ENCODE results near the gene QTRT2. TPM values are rescaled to one million over a fixed set of nuclear protein-coding genes. Genes with fewer than 3 reads are reported as not detected.

The QTRT2 gene
- total and polyA plus RNA-seq, 4 donors = 5.3 to 33.0 (median 18.5) TPM

- Histone ChIP-seq H3K27me3 (ENCODE audit: control insufficient read depth in 3 of 3, insufficient read depth in 3 of 3, low read length in 2 of 3) (no peaks in the 10 kb centered on the region), H3K9me3 (ENCODE audit: control insufficient read depth in 4 of 4, insufficient read depth in 3 of 4, low read length in 3 of 4) (no peaks in the 10 kb centered on the region), H3K4me1 (ENCODE audit: control insufficient read depth in 5 of 5, insufficient read depth in 5 of 5, low read length in 5 of 5) (no peaks in the 10 kb centered on the region), H3K36me3 (ENCODE audit: control insufficient read depth in 4 of 4, insufficient read depth in 4 of 4, low read length in 4 of 4) (peaks cover 0 to 2% (median 0%) of the 10 kb centered on the region in 4 donors), H3K4me3 (no peak overlapping the region), H3K9ac (ENCODE audit: insufficient read depth in 1 of 2, low read length in 2 of 2) (no peak overlapping the region), H3K27ac (ENCODE audit: low read depth in 1 of 2, low read length in 1 of 2) (no peak overlapping the region)
- no peak for DNase-seq
- ATAC-seq (ENCODE audit: insufficient read depth, low FRiP score) = no peak
- 81 to 83% methylated on average over 2 of the region's 2 CpGs for WGBS, 2 donors
- no peak for TF ChIP-seq CTCF (IDR thresholded peaks at IDR 0.05; ENCODE audit: control extremely low read depth, extremely low read depth)
Measured at GRCh38 chr3:114026331-114026730, 30.2 kb upstream of the QTRT2 start.

- ATAC-seq (ENCODE audit: insufficient read depth, low FRiP score) (no peak), DNase-seq (no peak)
- H3K27me3 ChIP-seq (ENCODE audit: control insufficient read depth in 3 of 3, insufficient read depth in 3 of 3, low read length in 2 of 3) = no peaks in the 10 kb centered on the region
- TF ChIP-seq CTCF (IDR thresholded peaks at IDR 0.05; ENCODE audit: control extremely low read depth, extremely low read depth) = no peak
- H3K9ac ChIP-seq (ENCODE audit: insufficient read depth in 1 of 2, low read length in 2 of 2) = no peak overlapping the region
- H3K9me3 ChIP-seq (ENCODE audit: control insufficient read depth in 4 of 4, insufficient read depth in 3 of 4, low read length in 3 of 4) = no peaks in the 10 kb centered on the region
- H3K36me3 ChIP-seq (ENCODE audit: control insufficient read depth in 4 of 4, insufficient read depth in 4 of 4, low read length in 4 of 4) = peaks cover 0 to 18% (median 2%) of the 10 kb centered on the region in 4 donors
- H3K4me1 ChIP-seq (ENCODE audit: control insufficient read depth in 5 of 5, insufficient read depth in 5 of 5, low read length in 5 of 5) = no peaks in the 10 kb centered on the region
- H3K4me3 ChIP-seq = no peak overlapping the region
- WGBS, 2 donors = 84 to 91% methylated on average over 1 of the region's 1 CpG
- H3K27ac ChIP-seq (ENCODE audit: low read depth in 1 of 2, low read length in 1 of 2) = no peak overlapping the region
Measured at GRCh38 chr3:114033721-114034120, 22.8 kb upstream of the QTRT2 start.

GRCh38 chr3:114034211-114034610, 22.3 kb upstream of the QTRT2 start:
- peaks cover 0 to 18% (median 2%) of the 10 kb centered on the region in 4 donors for H3K36me3 ChIP-seq (ENCODE audit: control insufficient read depth in 4 of 4, insufficient read depth in 4 of 4, low read length in 4 of 4)
- no peak for TF ChIP-seq CTCF (IDR thresholded peaks at IDR 0.05; ENCODE audit: control extremely low read depth, extremely low read depth)
- H3K27ac ChIP-seq (ENCODE audit: low read depth in 1 of 2, low read length in 1 of 2) = no peak overlapping the region
- H3K9me3 ChIP-seq (ENCODE audit: control insufficient read depth in 4 of 4, insufficient read depth in 3 of 4, low read length in 3 of 4) = no peaks in the 10 kb centered on the region
- no peak overlapping the region for H3K4me3 ChIP-seq
- ATAC-seq (ENCODE audit: insufficient read depth, low FRiP score) = no peak
- no peaks in the 10 kb centered on the region for H3K4me1 ChIP-seq (ENCODE audit: control insufficient read depth in 5 of 5, insufficient read depth in 5 of 5, low read length in 5 of 5)
- no peak overlapping the region for H3K9ac ChIP-seq (ENCODE audit: insufficient read depth in 1 of 2, low read length in 2 of 2)
- DNase-seq = no peak
- no peaks in the 10 kb centered on the region for H3K27me3 ChIP-seq (ENCODE audit: control insufficient read depth in 3 of 3, insufficient read depth in 3 of 3, low read length in 2 of 3)

All from lung (tissue), 12 donors.